Activated CD8-positive, alpha-beta T cell treated with anti-CD3 and anti-CD28 coated beads for 36 hours (primary cell): ENCODE measurements around the gene CEP95. TPM values are rescaled to one million over a fixed set of nuclear protein-coding genes. Genes with fewer than 3 reads are reported as not detected.
A peak's percentile ranks its signal among the peaks of the same experiment; 100 is the strongest.

Experiments used
- ATAC-seq: fragments of 200-7000 bp; cut with Tn5 transposase; one replicate; pipeline ENCODE4 v1.10.0; 2021; ENCODE audit warnings: mild to moderate bottlenecking, moderate library complexity
- CTCF ChIA-PET: fragments of 350-600 bp; sonication (Branson Sonifier 250); formaldehyde crosslinking; loops from one replicate; lab custom pipeline; 2021; ENCODE audit warnings: antibody characterized with exemption; lab: Charles Lee
- POLR2A ChIA-PET: fragments of 350-600 bp; sonication (Branson Sonifier 250); formaldehyde crosslinking; loops from one replicate; lab custom pipeline; 2021; ENCODE audit warnings: antibody characterized with exemption; lab: Charles Lee
- DNase-seq: peaks from one replicate; pipeline ENCODE4 v3.0.0-alpha.2; 2020
- H3K27ac Mint-ChIP-seq: one replicate; pipeline ENCODE4 v1.8.0; 2021; ENCODE audit warnings: mild to moderate bottlenecking, mixed read lengths
- H3K27me3 Mint-ChIP-seq: one replicate; pipeline ENCODE4 v1.8.0; 2021; ENCODE audit warnings: mixed read lengths
- H3K36me3 Mint-ChIP-seq: one replicate; pipeline ENCODE4 v1.8.0; 2021; ENCODE audit warnings: low read depth, mixed read lengths
- H3K4me1 Mint-ChIP-seq: one replicate; pipeline ENCODE4 v1.8.0; 2021; ENCODE audit warnings: low read depth, mixed read lengths
- H3K4me3 Mint-ChIP-seq: one replicate; pipeline ENCODE4 v1.8.0; 2021; ENCODE audit warnings: mild to moderate bottlenecking, moderate library complexity, mixed read lengths
- H3K9me3 Mint-ChIP-seq: one replicate; pipeline ENCODE4 v1.8.0; 2021; ENCODE audit warnings: mixed read lengths
- intact Hi-C: fragments of 100-400 bp; cut with micrococcal nuclease; formaldehyde crosslinking; loops from one replicate; pipeline ENCODE4 v1.10.0; 2022
- total RNA-seq, 2 experiments: library from RNA; stranded (reverse); gene quantifications; one replicate each; pipeline ENCODE4 v1.2.3, GENCODE V29; 2021
- TF ChIP-seq, protein P1 (sequence below): fragments of 200-600 bp; IDR thresholded peaks from one replicate; pipeline ENCODE4 v1.8.0; 2022; ENCODE audit warnings: antibody characterized with exemption, mild to moderate bottlenecking

CEP95 gene
- total RNA-seq, 2 experiments from 2014 or later = 45.2 to 45.7 TPM

DNA sequence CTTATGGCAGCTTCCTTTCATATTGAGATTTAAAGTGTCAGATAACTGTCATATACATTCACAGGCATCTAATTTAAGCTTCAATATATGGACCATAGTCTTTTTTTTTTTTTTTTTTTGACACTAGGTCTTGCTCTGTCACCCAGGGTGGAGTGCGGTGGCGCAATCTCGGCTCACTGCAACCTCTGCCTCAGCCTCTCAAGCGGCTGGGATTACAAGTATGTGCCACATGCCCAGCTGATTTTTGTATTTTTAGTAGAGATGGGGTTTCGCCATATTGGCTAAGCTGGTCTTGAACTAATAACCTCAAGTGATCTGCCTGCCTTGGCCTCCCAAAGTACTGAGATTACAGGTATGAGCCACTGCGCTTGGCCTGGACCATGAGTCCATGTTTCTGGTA is 13.6 kb downstream of the CEP95 start:
- H3K27ac Mint-ChIP-seq = no peak overlapping the region
- intact Hi-C loops = no loop called here
- no peak for DNase-seq
- CTCF ChIA-PET = interaction anchor here (0.8 to 1.4 kb wide), 2 partner anchors 27 to 100 kb away, joined by 3 to 4 read pairs; no protein-coding TSS in a partner anchor
- peaks cover 29% of the 10 kb centered on the region for H3K36me3 Mint-ChIP-seq
- no peaks in the 10 kb centered on the region for H3K27me3 Mint-ChIP-seq
- H3K4me3 Mint-ChIP-seq = no peak overlapping the region
- peaks cover 9% of the 10 kb centered on the region for H3K4me1 Mint-ChIP-seq
- no peak for ATAC-seq
- TF ChIP-seq, protein P1, sequence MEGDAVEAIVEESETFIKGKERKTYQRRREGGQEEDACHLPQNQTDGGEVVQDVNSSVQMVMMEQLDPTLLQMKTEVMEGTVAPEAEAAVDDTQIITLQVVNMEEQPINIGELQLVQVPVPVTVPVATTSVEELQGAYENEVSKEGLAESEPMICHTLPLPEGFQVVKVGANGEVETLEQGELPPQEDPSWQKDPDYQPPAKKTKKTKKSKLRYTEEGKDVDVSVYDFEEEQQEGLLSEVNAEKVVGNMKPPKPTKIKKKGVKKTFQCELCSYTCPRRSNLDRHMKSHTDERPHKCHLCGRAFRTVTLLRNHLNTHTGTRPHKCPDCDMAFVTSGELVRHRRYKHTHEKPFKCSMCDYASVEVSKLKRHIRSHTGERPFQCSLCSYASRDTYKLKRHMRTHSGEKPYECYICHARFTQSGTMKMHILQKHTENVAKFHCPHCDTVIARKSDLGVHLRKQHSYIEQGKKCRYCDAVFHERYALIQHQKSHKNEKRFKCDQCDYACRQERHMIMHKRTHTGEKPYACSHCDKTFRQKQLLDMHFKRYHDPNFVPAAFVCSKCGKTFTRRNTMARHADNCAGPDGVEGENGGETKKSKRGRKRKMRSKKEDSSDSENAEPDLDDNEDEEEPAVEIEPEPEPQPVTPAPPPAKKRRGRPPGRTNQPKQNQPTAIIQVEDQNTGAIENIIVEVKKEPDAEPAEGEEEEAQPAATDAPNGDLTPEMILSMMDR = no peak
- H3K9me3 Mint-ChIP-seq = no peaks in the 10 kb centered on the region
- POLR2A ChIA-PET = interaction anchor here (0.6 to 1.4 kb wide), 2 partner anchors 13 to 18 kb away, joined by 3 to 8 read pairs; partner anchors contain the start of gene CEP95

DNA sequence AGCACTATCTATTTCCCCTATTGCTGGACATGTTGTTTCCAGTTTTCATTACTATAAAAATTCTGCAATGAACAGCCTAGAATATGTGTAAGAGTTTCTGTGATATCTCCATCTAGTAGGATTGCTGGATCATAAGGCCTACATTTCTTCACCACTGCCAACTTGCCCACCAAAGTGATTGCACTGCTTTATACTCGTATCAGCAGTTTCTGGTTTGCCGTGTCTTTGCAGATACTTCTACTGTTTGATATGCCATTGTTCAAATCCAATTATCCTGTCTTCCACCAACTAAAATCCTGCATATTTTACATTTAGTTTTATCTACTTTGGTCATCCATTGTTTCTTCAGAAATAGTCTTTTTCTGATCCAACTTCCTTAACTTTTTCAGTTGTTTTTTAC is 21.1 kb downstream of the CEP95 start:
- no peak for ATAC-seq
- Mint-ChIP-seq H3K9me3 (no peaks in the 10 kb centered on the region), H3K4me1 (no peaks in the 10 kb centered on the region), H3K27me3 (no peaks in the 10 kb centered on the region), H3K4me3 (no peak overlapping the region), H3K27ac (peak overlapping the region; percentile 7), H3K36me3 (peaks cover 39% of the 10 kb centered on the region)
- no peak for DNase-seq
- CTCF ChIA-PET = interaction anchor here (0.9 to 1.8 kb wide), 3 partner anchors 10 to 121 kb away, joined by 3 to 5 read pairs (median 3); no protein-coding TSS in a partner anchor
- intact Hi-C loops = no loop called here
- POLR2A ChIA-PET = interaction anchor here (1.0 kb wide), 1 partner anchor 21 kb away, joined by 3 read pairs; the partner anchor contains the start of genes CEP95 and DDX5
- TF ChIP-seq, protein P1 = no peak

DNA sequence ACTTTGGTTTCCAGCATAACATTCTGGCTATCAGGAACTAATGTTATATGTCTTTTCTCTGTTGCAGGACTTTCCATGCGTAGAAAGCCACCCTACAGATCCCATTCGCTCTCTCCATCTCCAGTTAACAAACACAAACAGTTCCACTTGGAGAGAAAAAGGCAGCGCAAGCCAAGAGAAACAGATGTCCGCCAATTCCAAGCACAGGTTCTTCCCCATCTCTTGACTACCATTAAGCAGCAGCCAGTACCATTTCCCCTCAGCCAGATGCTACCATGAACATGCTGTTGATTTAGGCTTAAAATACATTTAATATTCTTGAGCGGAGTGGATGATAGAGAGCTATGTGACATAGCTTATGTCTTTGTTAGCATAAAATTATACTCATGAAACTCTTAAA is 22.4 kb downstream of the CEP95 start:
- Mint-ChIP-seq H3K36me3 (peaks cover 45% of the 10 kb centered on the region), H3K27ac (no peak overlapping the region), H3K27me3 (no peaks in the 10 kb centered on the region), H3K9me3 (no peaks in the 10 kb centered on the region), H3K4me1 (peaks cover 8% of the 10 kb centered on the region), H3K4me3 (no peak overlapping the region)
- CTCF ChIA-PET = interaction anchor here (1.8 kb wide), 1 partner anchor 8 kb away, joined by 5 read pairs; no protein-coding TSS in a partner anchor
- ATAC-seq (no peak), DNase-seq (no peak)
- TF ChIP-seq, protein P1 = no peak
- intact Hi-C loops = no loop called here
- POLR2A ChIA-PET = no interaction called here

DNA sequence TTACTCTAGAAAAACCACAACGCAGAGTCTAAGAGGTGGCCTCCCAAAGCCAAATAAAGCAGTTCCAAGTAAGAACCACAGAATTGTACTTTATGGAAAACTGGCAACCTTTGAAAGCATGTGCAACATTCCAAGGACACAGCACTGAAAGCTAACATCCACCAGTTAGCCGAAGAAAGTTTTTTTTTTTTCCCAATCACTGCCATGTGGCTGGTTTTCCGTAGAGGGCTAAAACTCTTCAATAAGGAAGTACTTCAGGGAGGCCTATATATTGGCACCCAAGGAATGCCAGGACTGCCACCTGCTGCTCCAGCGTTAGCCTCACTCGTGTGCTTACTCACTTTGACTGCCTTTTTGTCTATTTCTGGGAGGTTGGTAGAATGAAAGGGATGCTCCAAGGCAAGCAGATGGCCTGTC is 25.2 kb downstream of the CEP95 start:
- POLR2A ChIA-PET = interaction anchor here (1.1 to 1.4 kb wide), 3 partner anchors 17 to 51 kb away, joined by 3 to 4 read pairs (median 4); no protein-coding TSS in a partner anchor
- no peak for DNase-seq
- Mint-ChIP-seq H3K27ac (peak overlapping the region; percentile 30), H3K36me3 (peaks cover 44% of the 10 kb centered on the region), H3K4me3 (no peak overlapping the region), H3K9me3 (no peaks in the 10 kb centered on the region), H3K27me3 (no peaks in the 10 kb centered on the region), H3K4me1 (peaks cover 12% of the 10 kb centered on the region)
- CTCF ChIA-PET = interaction anchor here (2.8 to 3.2 kb wide), 2 partner anchors 13 to 118 kb away, joined by 11 to 19 read pairs; no protein-coding TSS in a partner anchor
- intact Hi-C loops = no loop called here
- no peak for ATAC-seq
- TF ChIP-seq, protein P1 = no peak

DNA sequence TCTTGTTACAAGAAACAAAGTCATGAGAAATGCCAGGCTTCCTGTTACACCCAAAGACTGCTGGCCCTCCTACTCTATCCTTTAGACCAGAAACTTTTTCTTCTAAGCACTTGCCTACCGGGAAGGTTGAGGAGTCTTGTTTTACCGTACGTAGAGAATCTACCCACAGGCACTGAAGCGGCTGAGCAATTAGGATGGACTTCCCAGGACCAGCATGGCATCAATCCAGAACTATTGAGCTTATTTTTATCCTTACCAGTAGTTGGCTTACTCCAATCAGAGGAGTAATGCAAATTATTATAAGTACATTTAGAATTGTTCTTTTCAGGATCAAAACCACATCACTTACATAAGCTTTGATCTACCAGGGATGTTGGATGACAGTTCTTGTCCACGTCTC is 25.6 kb downstream of the CEP95 start:
- Mint-ChIP-seq H3K4me1 (peaks cover 12% of the 10 kb centered on the region), H3K4me3 (no peak overlapping the region), H3K27me3 (no peaks in the 10 kb centered on the region), H3K9me3 (no peaks in the 10 kb centered on the region), H3K36me3 (peaks cover 46% of the 10 kb centered on the region), H3K27ac (peak overlapping the region; percentile 63)
- TF ChIP-seq, protein P1 = no peak
- ATAC-seq (no peak), DNase-seq (no peak)
- ChIA-PET POLR2A (interaction anchor here (1.1 to 1.4 kb wide), 4 partner anchors 9 to 66 kb away, joined by 3 to 4 read pairs (median 3); no protein-coding TSS in a partner anchor), CTCF (interaction anchor here (2.8 to 3.2 kb wide), 2 partner anchors 13 to 117 kb away, joined by 11 to 19 read pairs; no protein-coding TSS in a partner anchor)
- intact Hi-C loops = no loop called here
